ENCODE measurements around the gene DHH.

The DHH gene

DNA sequence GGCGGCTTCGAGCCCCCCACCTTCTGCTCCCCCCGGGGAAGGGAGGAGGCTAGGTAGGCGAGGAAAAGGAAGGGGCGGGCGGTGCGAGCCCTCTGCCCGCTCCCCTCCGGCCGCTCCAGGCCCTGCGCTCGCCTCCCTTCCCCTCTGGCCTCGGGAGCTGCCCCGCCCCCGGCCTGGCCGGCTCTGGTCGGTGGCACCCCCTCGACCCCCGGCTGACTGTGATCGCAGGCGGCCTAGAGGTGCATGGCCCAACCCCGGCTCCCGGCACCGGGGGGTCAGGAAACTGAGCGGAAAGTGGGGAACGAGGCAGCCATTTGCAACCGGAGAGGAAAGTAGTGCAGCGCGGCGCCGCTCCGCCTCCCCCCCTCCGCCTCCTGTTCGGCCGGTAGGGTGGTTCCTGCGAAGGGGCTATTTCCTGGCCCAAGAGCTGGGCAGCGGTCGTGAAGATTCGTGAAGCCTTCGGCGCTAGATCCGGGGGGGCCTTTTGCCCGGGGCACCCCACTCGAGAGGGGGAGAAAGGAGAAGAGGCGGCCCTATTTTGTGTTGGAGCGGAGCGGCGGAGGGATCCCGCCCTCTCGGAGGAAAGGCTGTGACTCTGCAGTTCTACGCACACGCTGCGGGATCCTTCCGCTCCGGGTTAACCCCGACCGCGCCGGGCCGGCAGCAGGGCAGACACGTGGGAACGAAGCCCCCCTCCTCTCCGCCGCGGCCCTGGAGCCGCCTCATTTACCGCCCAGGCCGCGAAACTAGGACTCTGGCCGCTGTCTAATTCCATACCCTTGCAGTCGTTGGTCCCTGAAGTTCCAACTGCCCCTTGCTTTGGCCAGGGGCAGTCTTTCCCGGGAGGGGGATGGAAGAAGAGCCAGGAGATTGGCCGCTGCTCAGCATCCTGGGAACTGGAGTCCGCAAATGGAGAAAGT, 34.1 kb downstream of the DHH start, which contains the start of gene KMT2D:
KMT2D (minus strand) TSS at position 558 of the 920 bp plus-strand sequence. CDS start 5,470 bp downstream, outside the sequence.
- peak within 1 kb of the TSS; percentile 98 for H3K4me3 ChIP-seq (ENCODE audit: insufficient read depth, low read length, poor library complexity, severe bottlenecking)
- H3K9me3 ChIP-seq (ENCODE audit: insufficient read depth, low read length), result no peaks in the 10 kb centered on the region
- H4K20me1 ChIP-seq (ENCODE audit: low read depth, low read length), result peaks cover 15% of the 10 kb centered on the region; the same call in 1 of the 2 replicates
- peak within 1 kb of the TSS; percentile 78 for H3K27ac ChIP-seq (ENCODE audit: low read depth, low read length)
- no peaks in the 10 kb centered on the region for H3K36me3 ChIP-seq (ENCODE audit: low read length)
- peaks cover 10% of the 10 kb centered on the region for H3F3A ChIP-seq (ENCODE audit: insufficient read depth)
- H3K27me3 ChIP-seq (ENCODE audit: low read length), result no peaks in the 10 kb centered on the region
- no peaks in the 10 kb centered on the region for H3K9me2 ChIP-seq (replicated peaks; ENCODE audit: insufficient read depth, low read length)
- H3K4me2 ChIP-seq (ENCODE audit: low read depth, low read length, poor library complexity, severe bottlenecking), result peak within 1 kb of the TSS; percentile 96
- peak within 1 kb of the TSS; percentile 94 for H2AFZ ChIP-seq (ENCODE audit: low read depth, low read length, severe bottlenecking)
- H3K79me2 ChIP-seq (ENCODE audit: insufficient read depth, low read length), result peaks cover 55% of the 10 kb centered on the region
- peak within 1 kb of the TSS; percentile 96 for H3K9ac ChIP-seq (ENCODE audit: low read length)
- no peak for TF ChIP-seq EZH2phosphoT487 (conservative IDR thresholded peaks at IDR 0.05; ENCODE audit: low read length)
- TF ChIP-seq, protein P1, sequence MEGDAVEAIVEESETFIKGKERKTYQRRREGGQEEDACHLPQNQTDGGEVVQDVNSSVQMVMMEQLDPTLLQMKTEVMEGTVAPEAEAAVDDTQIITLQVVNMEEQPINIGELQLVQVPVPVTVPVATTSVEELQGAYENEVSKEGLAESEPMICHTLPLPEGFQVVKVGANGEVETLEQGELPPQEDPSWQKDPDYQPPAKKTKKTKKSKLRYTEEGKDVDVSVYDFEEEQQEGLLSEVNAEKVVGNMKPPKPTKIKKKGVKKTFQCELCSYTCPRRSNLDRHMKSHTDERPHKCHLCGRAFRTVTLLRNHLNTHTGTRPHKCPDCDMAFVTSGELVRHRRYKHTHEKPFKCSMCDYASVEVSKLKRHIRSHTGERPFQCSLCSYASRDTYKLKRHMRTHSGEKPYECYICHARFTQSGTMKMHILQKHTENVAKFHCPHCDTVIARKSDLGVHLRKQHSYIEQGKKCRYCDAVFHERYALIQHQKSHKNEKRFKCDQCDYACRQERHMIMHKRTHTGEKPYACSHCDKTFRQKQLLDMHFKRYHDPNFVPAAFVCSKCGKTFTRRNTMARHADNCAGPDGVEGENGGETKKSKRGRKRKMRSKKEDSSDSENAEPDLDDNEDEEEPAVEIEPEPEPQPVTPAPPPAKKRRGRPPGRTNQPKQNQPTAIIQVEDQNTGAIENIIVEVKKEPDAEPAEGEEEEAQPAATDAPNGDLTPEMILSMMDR (IDR thresholded peaks at IDR 0.05; ENCODE audit: insufficient read depth, low read length, poor library complexity, severe bottlenecking), result no peak

DNA sequence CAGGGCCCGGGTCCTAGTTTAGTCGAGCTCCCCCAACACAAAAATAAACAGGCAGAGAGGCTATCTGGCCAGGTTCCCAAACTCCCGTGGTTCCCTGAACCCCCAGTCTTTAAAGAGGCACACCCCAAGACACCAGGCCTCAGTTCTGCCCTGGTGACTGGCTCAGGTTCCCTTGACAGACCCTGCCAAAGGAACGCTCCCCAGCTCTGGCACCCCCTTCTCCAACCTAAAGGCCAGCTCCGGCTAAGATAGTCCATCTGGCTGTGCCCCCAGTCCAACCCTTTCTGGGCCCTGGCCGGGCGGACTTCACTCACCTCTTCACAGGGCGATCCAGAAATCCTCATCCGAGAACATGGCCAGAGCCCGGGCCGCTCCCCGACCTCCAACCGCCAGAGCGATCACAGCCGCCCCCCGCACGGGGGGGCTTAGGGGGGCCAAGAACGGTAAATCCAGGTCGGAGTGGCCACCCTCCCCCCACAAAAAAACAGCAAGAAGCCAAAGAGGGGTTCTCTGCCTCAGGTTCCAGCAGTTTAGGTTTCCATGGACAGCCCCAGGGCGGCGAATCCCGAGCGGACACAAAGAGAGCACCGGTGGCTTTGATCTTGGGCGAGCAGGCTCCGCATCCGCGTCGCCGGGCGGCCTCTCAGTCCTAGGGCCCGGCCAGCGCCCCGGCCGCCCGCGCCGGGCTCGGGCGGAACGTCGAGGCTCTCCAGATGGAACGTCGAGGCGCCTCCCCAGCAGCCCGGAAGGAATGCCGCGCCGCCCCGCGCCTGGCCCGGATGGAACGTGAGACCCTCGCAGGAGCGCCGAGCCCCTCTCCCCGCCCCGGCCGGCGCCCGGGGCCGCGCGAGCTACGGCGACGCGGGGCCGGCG, 35.1 kb downstream of the DHH start:
- no peaks in the 10 kb centered on the region for H3K36me3 ChIP-seq (ENCODE audit: low read length)
- H2AFZ ChIP-seq (ENCODE audit: low read depth, low read length, severe bottlenecking), result peak overlapping the region; percentile 94
- peaks cover 64% of the 10 kb centered on the region for H3K79me2 ChIP-seq (ENCODE audit: insufficient read depth, low read length)

DNA sequence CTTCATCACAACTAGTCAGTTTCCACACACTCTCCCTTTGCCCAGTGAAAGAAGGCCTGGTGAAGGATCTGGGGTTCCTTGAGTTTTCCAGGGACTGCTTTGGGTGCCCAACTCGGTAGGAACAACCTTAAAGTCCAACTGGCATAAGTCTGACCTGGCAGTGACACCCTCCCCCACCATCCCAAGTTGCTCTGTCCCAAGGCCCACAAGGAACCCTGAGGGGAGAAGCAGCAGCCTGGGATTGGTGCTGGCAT, 35.6 kb downstream of the DHH start:
- Histone ChIP-seq H2AFZ (ENCODE audit: low read depth, low read length, severe bottlenecking) (no peak overlapping the region), H3K36me3 (ENCODE audit: low read length) (no peaks in the 10 kb centered on the region), H3K27ac (ENCODE audit: low read depth, low read length) (peak overlapping the region; percentile 78; the same call in 1 of the 2 replicates), H3K9me2 (replicated peaks; ENCODE audit: insufficient read depth, low read length) (no peaks in the 10 kb centered on the region), H3K9ac (ENCODE audit: low read length) (peak overlapping the region; percentile 96), H3K4me2 (ENCODE audit: low read depth, low read length, poor library complexity, severe bottlenecking) (peak overlapping the region; percentile 96), H3F3A (ENCODE audit: insufficient read depth) (peaks cover 10% of the 10 kb centered on the region), H3K79me2 (ENCODE audit: insufficient read depth, low read length) (peaks cover 66% of the 10 kb centered on the region), H3K27me3 (ENCODE audit: low read length) (no peaks in the 10 kb centered on the region), H3K4me3 (ENCODE audit: insufficient read depth, low read length, poor library complexity, severe bottlenecking) (peak overlapping the region; percentile 98), H4K20me1 (ENCODE audit: low read depth, low read length) (peaks cover 15% of the 10 kb centered on the region; the same call in 1 of the 2 replicates), H3K9me3 (ENCODE audit: insufficient read depth, low read length) (no peaks in the 10 kb centered on the region)
- TF ChIP-seq, protein P1 (IDR thresholded peaks at IDR 0.05; ENCODE audit: insufficient read depth, low read length, poor library complexity, severe bottlenecking), result no peak
- no peak for TF ChIP-seq EZH2phosphoT487 (conservative IDR thresholded peaks at IDR 0.05; ENCODE audit: low read length)

More for the DNA sequence above, 35.1 kb downstream of the DHH start:
- peak overlapping the region; percentile 96 for H3K4me2 ChIP-seq (ENCODE audit: low read depth, low read length, poor library complexity, severe bottlenecking)
- H3K27me3 ChIP-seq (ENCODE audit: low read length), result no peaks in the 10 kb centered on the region
- H3K9ac ChIP-seq (ENCODE audit: low read length), result peak overlapping the region; percentile 96
- H4K20me1 ChIP-seq (ENCODE audit: low read depth, low read length), result peaks cover 15% of the 10 kb centered on the region; the same call in 1 of the 2 replicates
- H3K4me3 ChIP-seq (ENCODE audit: insufficient read depth, low read length, poor library complexity, severe bottlenecking), result peak overlapping the region; percentile 98
- peaks cover 10% of the 10 kb centered on the region for H3F3A ChIP-seq (ENCODE audit: insufficient read depth)
- peak overlapping the region; percentile 78 for H3K27ac ChIP-seq (ENCODE audit: low read depth, low read length)
- no peak for TF ChIP-seq EZH2phosphoT487 (conservative IDR thresholded peaks at IDR 0.05; ENCODE audit: low read length)
- TF ChIP-seq, protein P1 (IDR thresholded peaks at IDR 0.05; ENCODE audit: insufficient read depth, low read length, poor library complexity, severe bottlenecking), result no peak
- H3K9me2 ChIP-seq (replicated peaks; ENCODE audit: insufficient read depth, low read length), result no peaks in the 10 kb centered on the region
- H3K9me3 ChIP-seq (ENCODE audit: insufficient read depth, low read length), result no peaks in the 10 kb centered on the region
